Jurkat, Clone E6-1 (cell line): ENCODE results near the gene PRKAR2A.
A peak's percentile ranks its signal among the peaks of the same experiment; 100 is the strongest.
"Not testable (repeated sequence)": the region's sequence is repeated elsewhere in the genome, so short reads cannot be mapped to it uniquely, and the experiment has no call there.

Experiments used
- DNase-seq: peaks from one replicate; pipeline ENCODE4 v3.0.0-alpha.2; 2011; ENCODE audit warnings: low read depth, low spot score
- H3K4me3 ChIP-seq: 2 replicates; pipeline ENCODE4 v1.5.1; 2011; ENCODE audit warnings: mild to moderate bottlenecking, low read length, control low read depth, moderate library complexity

Gene PRKAR2A

GRCh38 chr3:48788544-48789162 lies 59.0 kb downstream of the PRKAR2A start:
- H3K4me3 ChIP-seq, result no peak overlapping the region
- DNase-seq, result peak; percentile 72

- DNase-seq, result no peak
- H3K4me3 ChIP-seq, result no peak overlapping the region
These were observed 63.1 kb downstream of the PRKAR2A start for GRCh38 chr3:48784426-48785120.

- no peak for DNase-seq
- H3K4me3 ChIP-seq, result no peak overlapping the region
These were observed 64.4 kb downstream of the PRKAR2A start for GRCh38 chr3:48783304-48783703.

- no peak for DNase-seq
- H3K4me3 ChIP-seq, result no peak overlapping the region
These were observed 65.6 kb downstream of the PRKAR2A start for GRCh38 chr3:48782046-48782445.

- DNase-seq, result not testable (repeated sequence)
These were observed 69.1 kb downstream of the PRKAR2A start for GRCh38 chr3:48778565-48778964.

GRCh38 chr3:48776854-48777253 lies 70.8 kb downstream of the PRKAR2A start:
- H3K4me3 ChIP-seq, result no peak overlapping the region
- DNase-seq, result no peak

More at GRCh38 chr3:48778565-48778964, 69.1 kb downstream of the PRKAR2A start:
- H3K4me3 ChIP-seq, result not testable (repeated sequence)

- no peak overlapping the region for H3K4me3 ChIP-seq
- no peak for DNase-seq
These were observed 77.5 kb downstream of the PRKAR2A start for GRCh38 chr3:48770192-48770502.

GRCh38 chr3:48765376-48765775 lies 82.3 kb downstream of the PRKAR2A start:
- H3K4me3 ChIP-seq, result no peak overlapping the region
- no peak for DNase-seq

GRCh38 chr3:48762816-48763215 lies 84.9 kb downstream of the PRKAR2A start:
- H3K4me3 ChIP-seq, result no peak overlapping the region
- no peak for DNase-seq

- DNase-seq, H3K4me3 ChIP-seq: not testable (repeated sequence)
These were observed 87.6 kb downstream of the PRKAR2A start for GRCh38 chr3:48759991-48760540.

GRCh38 chr3:48759531-48759930 lies 88.1 kb downstream of the PRKAR2A start:
- not testable (repeated sequence) for DNase-seq, H3K4me3 ChIP-seq

- no peak overlapping the region for H3K4me3 ChIP-seq
- DNase-seq, result no peak
These were observed 88.6 kb downstream of the PRKAR2A start for GRCh38 chr3:48759071-48759470.

- no peak overlapping the region for H3K4me3 ChIP-seq
- no peak for DNase-seq
These were observed 91.0 kb downstream of the PRKAR2A start for GRCh38 chr3:48756640-48757039.

GRCh38 chr3:48750856-48751255 lies 96.8 kb downstream of the PRKAR2A start:
- no peak overlapping the region for H3K4me3 ChIP-seq
- no peak for DNase-seq

- no peak for DNase-seq
- H3K4me3 ChIP-seq, result no peak overlapping the region
These were observed 98.9 kb downstream of the PRKAR2A start for GRCh38 chr3:48748754-48749153.

GRCh38 chr3:48747706-48748105 lies 100.0 kb downstream of the PRKAR2A start:
- no peak for DNase-seq

GRCh38 chr3:48747015-48747615 lies 100.6 kb downstream of the PRKAR2A start:
- no peak for DNase-seq
- no peak overlapping the region for H3K4me3 ChIP-seq

More at GRCh38 chr3:48747706-48748105, 100.0 kb downstream of the PRKAR2A start:
- no peak overlapping the region for H3K4me3 ChIP-seq

- H3K4me3 ChIP-seq, result no peak overlapping the region
- no peak for DNase-seq
These were observed 103.9 kb downstream of the PRKAR2A start for GRCh38 chr3:48743773-48744172.

- not testable (repeated sequence) for DNase-seq, H3K4me3 ChIP-seq
These were observed 106.4 kb downstream of the PRKAR2A start for GRCh38 chr3:48741226-48741625.
